ENCODE results near the gene RPSA.

GRCh38 chr3:39413691-39414420 lies 7.3 kb downstream of the RPSA start:
- TF ChIP-seq CTCF (IDR thresholded peaks at IDR 0.05 in 2 of 3, conservative IDR thresholded peaks at IDR 0.05 in 1 of 3; ENCODE audit: borderline replicate concordance in 1 of 3, insufficient read depth in 1 of 3, low read depth in 2 of 3, low read length in 2 of 3) (no peak), POLR2A (IDR thresholded peaks at IDR 0.05; ENCODE audit: borderline replicate concordance, extremely low read depth, insufficient read depth, insufficient read length) (no peak), POLR2AphosphoS5 (IDR thresholded peaks at IDR 0.05; ENCODE audit: low read depth, low read length) (peak; percentile 45), EZH2 (IDR thresholded peaks at IDR 0.05) (no peak), ATF3 (IDR thresholded peaks at IDR 0.05) (no peak), ZBTB33 (IDR thresholded peaks at IDR 0.05; ENCODE audit: extremely low read depth, insufficient replicate concordance, low read length) (no peak), YY1 (IDR thresholded peaks at IDR 0.05; ENCODE audit: extremely low read depth, insufficient replicate concordance, low read depth, low read length) (no peak), SRF (IDR thresholded peaks at IDR 0.05; ENCODE audit: low read depth) (no peak), SP1 (IDR thresholded peaks at IDR 0.05; ENCODE audit: low read depth) (no peak), CBX3 (IDR thresholded peaks at IDR 0.05; ENCODE audit: low read depth) (no peak), MAX (IDR thresholded peaks at IDR 0.05) (no peak)
